Mononuclear cell (primary cell): Measurements from ENCODE around the gene GYG2. TPM values are rescaled to one million over a fixed set of nuclear protein-coding genes. Genes with fewer than 3 reads are reported as not detected.
"Not testable (repeated sequence)": the region's sequence is repeated elsewhere in the genome, so short reads cannot be mapped to it uniquely, and the experiment has no call there.

ENCODE experiments used
- H3K27me3 ChIP-seq: 2 replicates; pipeline ENCODE4 v1.6.0; 2011; ENCODE audit warnings: low read length, control low read depth; ENCODE audit not compliant: insufficient read depth
- H3K4me1 ChIP-seq: 2 replicates; pipeline ENCODE4 v1.5.1; 2011; ENCODE audit warnings: mild to moderate bottlenecking, low read length, control low read depth; ENCODE audit not compliant: insufficient read depth
- H3K4me3 ChIP-seq: 2 replicates; pipeline ENCODE4 v1.5.1; 2011; ENCODE audit warnings: mild to moderate bottlenecking, low read length, moderate library complexity
- H3K9me3 ChIP-seq: 2 replicates; pipeline ENCODE4 v1.5.1; 2011; ENCODE audit warnings: low read depth, mild to moderate bottlenecking, control low read depth, low read length
- total RNA-seq: library from RNA; depleted of rRNA; stranded (reverse); fragments of >200 nt; gene quantifications from one replicate; pipeline ENCODE4 v1.2.3, GENCODE V29; 2012

GYG2 gene
- total RNA-seq, 1 donor: not detected

GRCh38 chrX:2802376-2803090, 26.2 kb upstream of the GYG2 start:
- not testable (repeated sequence) for H3K4me3 ChIP-seq, H3K27me3 ChIP-seq, H3K4me1 ChIP-seq, H3K9me3 ChIP-seq

GRCh38 chrX:2803486-2803885, 25.2 kb upstream of the GYG2 start:
- H3K4me3 ChIP-seq, H3K4me1 ChIP-seq, H3K9me3 ChIP-seq, H3K27me3 ChIP-seq: not testable (repeated sequence)

- H3K27me3 ChIP-seq, H3K9me3 ChIP-seq, H3K4me1 ChIP-seq, H3K4me3 ChIP-seq: not testable (repeated sequence)
Measured at GRCh38 chrX:2804106-2804843, 24.5 kb upstream of the GYG2 start.

- not testable (repeated sequence) for H3K9me3 ChIP-seq, H3K4me1 ChIP-seq
Measured at GRCh38 chrX:2804858-2805257, 23.9 kb upstream of the GYG2 start.

GRCh38 chrX:2811271-2811670, 17.5 kb upstream of the GYG2 start:
- Histone ChIP-seq H3K4me1 (no peaks in the 10 kb centered on the region), H3K27me3 (no peaks in the 10 kb centered on the region), H3K4me3 (no peak overlapping the region), H3K9me3 (no peaks in the 10 kb centered on the region)

More at GRCh38 chrX:2804858-2805257, 23.9 kb upstream of the GYG2 start:
- not testable (repeated sequence) for H3K27me3 ChIP-seq, H3K4me3 ChIP-seq

- H3K4me3 ChIP-seq, H3K4me1 ChIP-seq, H3K27me3 ChIP-seq, H3K9me3 ChIP-seq: not testable (repeated sequence)
Measured at GRCh38 chrX:2812161-2812907, 16.4 kb upstream of the GYG2 start.

- H3K27me3 ChIP-seq: no peaks in the 10 kb centered on the region
- no peaks in the 10 kb centered on the region for H3K9me3 ChIP-seq
- no peak overlapping the region for H3K4me3 ChIP-seq
- H3K4me1 ChIP-seq: no peaks in the 10 kb centered on the region
Measured at GRCh38 chrX:2817036-2817435, 11.7 kb upstream of the GYG2 start.

GRCh38 chrX:2819345-2820135, 9.2 kb upstream of the GYG2 start:
- Histone ChIP-seq H3K4me3 (no peak overlapping the region), H3K9me3 (no peaks in the 10 kb centered on the region), H3K27me3 (no peaks in the 10 kb centered on the region), H3K4me1 (no peaks in the 10 kb centered on the region)

- no peaks in the 10 kb centered on the region for H3K27me3 ChIP-seq
- no peaks in the 10 kb centered on the region for H3K9me3 ChIP-seq
- H3K4me1 ChIP-seq: no peaks in the 10 kb centered on the region
- no peak overlapping the region for H3K4me3 ChIP-seq
Measured at GRCh38 chrX:2820136-2820771, 8.5 kb upstream of the GYG2 start.

GRCh38 chrX:2823795-2824386, 4.8 kb upstream of the GYG2 start:
- H3K27me3 ChIP-seq: peaks cover 7% of the 10 kb centered on the region
- H3K4me1 ChIP-seq: no peaks in the 10 kb centered on the region
- H3K4me3 ChIP-seq: no peak overlapping the region
- H3K9me3 ChIP-seq: no peaks in the 10 kb centered on the region

GRCh38 chrX:2824886-2825285, 3.8 kb upstream of the GYG2 start:
- Histone ChIP-seq H3K4me1 (no peaks in the 10 kb centered on the region), H3K9me3 (no peaks in the 10 kb centered on the region), H3K4me3 (no peak overlapping the region), H3K27me3 (peaks cover 7% of the 10 kb centered on the region)

GRCh38 chrX:2828959-2829411, 255 bp downstream of the GYG2 start:
- Histone ChIP-seq H3K4me1 (no peaks in the 10 kb centered on the region), H3K9me3 (no peaks in the 10 kb centered on the region), H3K27me3 (peaks cover 7% of the 10 kb centered on the region), H3K4me3 (no peak overlapping the region)

- Histone ChIP-seq H3K4me3 (no peak overlapping the region), H3K27me3 (peaks cover 7% of the 10 kb centered on the region), H3K4me1 (no peaks in the 10 kb centered on the region), H3K9me3 (no peaks in the 10 kb centered on the region)
Measured at GRCh38 chrX:2829469-2830246, 928 bp downstream of the GYG2 start.
